HG03095 (cell line): ENCODE data around the gene GRWD1.

Experiments used
- ATAC-seq: cut with Tn5 transposase; IDR thresholded peaks from one replicate; pipeline ENCODE4 v1.9.1; 2021; ENCODE audit warnings: moderate library complexity; ENCODE audit not compliant: unreplicated experiment

The GRWD1 gene

GRCh38 chr19:48455908-48456562 lies 10.3 kb downstream of the GRWD1 start:
- no peak for ATAC-seq

GRCh38 chr19:48456864-48457263 lies 11.1 kb downstream of the GRWD1 start:
- no peak for ATAC-seq

- no peak for ATAC-seq
Observed at GRCh38 chr19:48458016-48458415, 12.2 kb downstream of the GRWD1 start.

GRCh38 chr19:48461651-48461981 lies 15.8 kb downstream of the GRWD1 start:
- ATAC-seq, result no peak

GRCh38 chr19:48461982-48462655 lies 16.3 kb downstream of the GRWD1 start:
- ATAC-seq, result no peak

GRCh38 chr19:48465215-48465614 lies 19.4 kb downstream of the GRWD1 start:
- ATAC-seq, result no peak

- ATAC-seq, result no peak
Observed at GRCh38 chr19:48466561-48467325, 21.0 kb downstream of the GRWD1 start.

- peak; percentile 78 for ATAC-seq
Observed at GRCh38 chr19:48468772-48469288, 23.0 kb downstream of the GRWD1 start.

DNA sequence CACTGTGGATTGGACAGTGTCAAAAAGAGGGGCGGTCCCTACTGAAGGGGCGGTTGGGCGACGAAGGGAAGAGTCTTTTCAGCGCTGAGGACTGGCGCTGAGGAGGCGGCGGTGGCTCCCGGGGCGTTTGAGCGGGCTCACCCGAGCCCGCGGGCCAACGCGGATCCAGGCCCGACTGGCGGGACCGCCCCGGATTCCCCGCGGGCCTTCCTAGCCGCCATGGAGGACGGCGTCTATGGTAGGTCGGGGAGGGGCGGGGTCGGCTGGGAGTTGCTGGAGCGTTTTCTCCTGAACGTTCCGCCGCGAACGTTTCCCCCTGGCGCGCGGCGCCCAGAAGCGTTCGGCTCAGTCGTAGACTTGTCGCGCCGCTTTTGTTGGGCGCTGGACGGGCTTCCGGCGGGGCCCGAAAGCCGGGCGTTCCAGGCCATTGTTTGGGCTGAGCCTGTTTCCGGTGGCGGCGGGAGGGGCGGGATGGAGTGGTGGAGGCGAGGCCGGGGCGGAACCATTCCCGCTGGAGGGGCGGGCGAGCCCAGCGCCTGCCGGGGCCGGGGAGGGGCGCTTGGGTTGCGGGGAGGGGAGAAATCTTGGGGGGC lies 23.6 kb downstream of the GRWD1 start, which contains the start of gene CYTH2:
Gene CYTH2, plus strand, starts transcription at position 81 of the 593 bp plus-strand sequence. Its CDS starts 139 bp downstream, at position 220.
- peak; percentile 14 for ATAC-seq

DNA sequence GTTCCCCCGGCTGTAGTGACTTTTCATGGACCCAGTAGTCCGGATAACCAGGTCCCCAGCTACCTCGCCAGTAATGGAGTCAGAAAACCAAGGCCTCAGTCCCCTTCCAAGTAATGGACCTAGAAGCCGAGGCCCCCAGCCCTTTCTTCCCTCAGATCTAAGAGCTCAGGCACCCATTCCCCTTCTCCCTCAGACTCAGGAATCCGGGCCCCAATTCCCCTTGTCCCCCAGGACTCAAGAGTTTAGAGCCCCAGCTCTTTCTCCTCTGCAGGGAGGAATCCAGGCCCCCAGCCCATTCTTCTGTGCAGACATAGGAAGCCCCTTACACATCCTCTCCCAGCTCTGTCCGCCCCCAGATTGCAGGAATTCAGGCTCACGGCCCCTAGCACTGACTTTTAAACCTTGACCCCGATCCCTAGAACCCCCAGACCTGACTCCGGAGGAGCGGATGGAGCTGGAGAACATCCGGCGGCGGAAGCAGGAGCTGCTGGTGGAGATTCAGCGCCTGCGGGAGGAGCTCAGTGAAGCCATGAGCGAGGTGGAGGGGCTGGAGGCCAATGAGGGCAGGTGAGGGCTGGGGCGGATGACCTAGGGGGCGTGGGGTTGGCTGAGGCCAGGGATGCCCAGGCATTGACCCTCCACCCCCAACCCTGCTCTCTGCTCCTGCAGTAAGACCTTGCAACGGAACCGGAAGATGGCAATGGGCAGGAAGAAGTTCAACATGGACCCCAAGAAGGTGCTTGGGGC lies 24.3 kb downstream of the GRWD1 start:
- no peak for ATAC-seq

GRCh38 chr19:48470856-48471255 lies 25.1 kb downstream of the GRWD1 start:
- no peak for ATAC-seq

DNA sequence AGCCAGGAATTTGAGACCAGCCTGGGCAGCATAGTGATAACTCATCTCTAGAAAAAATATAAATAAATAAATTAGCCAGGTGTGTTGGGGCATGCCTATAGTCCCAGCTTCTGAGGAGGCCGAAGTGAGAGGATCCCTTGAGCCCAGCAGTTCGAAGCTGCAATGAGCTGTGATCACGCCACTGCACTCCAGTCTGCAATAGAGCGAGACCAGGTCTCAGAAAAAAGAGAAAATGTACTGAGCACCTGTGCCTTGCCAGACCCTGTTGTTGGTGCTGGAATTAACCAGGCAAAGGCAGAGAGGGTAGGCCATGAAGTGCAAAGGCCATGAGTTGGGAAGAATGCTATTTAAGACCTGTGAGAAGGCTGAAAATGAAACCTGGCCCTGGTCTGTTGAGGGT lies 26.1 kb downstream of the GRWD1 start:
- ATAC-seq, result no peak

- no peak for ATAC-seq
Observed at GRCh38 chr19:48473161-48473966, 27.6 kb downstream of the GRWD1 start.

GRCh38 chr19:48474084-48474592 lies 28.4 kb downstream of the GRWD1 start:
- ATAC-seq, result no peak

GRCh38 chr19:48475369-48476068 lies 29.7 kb downstream of the GRWD1 start:
- no peak for ATAC-seq

- no peak for ATAC-seq
Observed at GRCh38 chr19:48476176-48476575, 30.4 kb downstream of the GRWD1 start.

GRCh38 chr19:48477067-48477685 lies 31.4 kb downstream of the GRWD1 start:
- ATAC-seq, result no peak

DNA sequence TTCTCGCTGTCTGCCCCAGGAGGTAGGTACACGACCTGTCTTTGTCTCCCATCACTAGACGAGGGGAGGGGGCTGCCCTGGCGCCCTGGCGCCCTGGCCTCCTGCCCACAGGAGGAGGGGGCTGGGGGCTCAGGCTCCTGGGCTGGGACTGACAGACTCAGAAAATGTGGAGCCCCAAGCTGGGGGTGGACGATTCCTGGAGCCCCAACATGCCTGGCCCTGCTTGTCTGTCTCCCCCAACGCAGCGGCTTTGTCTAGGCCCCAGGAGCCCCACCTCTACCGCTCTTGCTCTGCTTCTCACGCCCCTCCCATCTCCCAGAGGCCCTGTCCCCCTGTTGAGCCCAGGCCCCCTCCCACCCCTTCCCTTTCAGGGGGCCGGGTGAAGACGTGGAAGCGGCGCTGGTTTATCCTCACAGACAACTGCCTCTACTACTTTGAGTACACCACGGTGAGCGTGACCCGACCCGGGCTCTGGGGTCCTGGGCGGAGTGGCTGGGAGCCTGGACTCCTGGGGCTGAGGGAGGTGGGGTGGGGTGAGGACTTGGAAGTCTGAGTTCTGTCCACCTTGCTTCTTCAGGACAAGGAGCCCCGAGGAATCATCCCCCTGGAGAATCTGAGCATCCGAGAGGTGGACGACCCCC lies 32.0 kb downstream of the GRWD1 start:
- ATAC-seq, result no peak
